Muscle of leg (tissue), 11 donors: ENCODE data around the gene SPIB. TPM values are rescaled to one million over a fixed set of nuclear protein-coding genes. Genes with fewer than 3 reads are reported as not detected.

ENCODE experiments used
- DNase-seq: peaks from one replicate; pipeline ENCODE4 v3.0.0; 2013
- H3K27ac ChIP-seq: one replicate; pipeline ENCODE4 v1.5.1; 2013; ENCODE audit warnings: mild to moderate bottlenecking, low read length, control low read depth
- H3K27me3 ChIP-seq: one replicate; pipeline ENCODE4 v1.6.1; 2013; ENCODE audit warnings: low read length; ENCODE audit not compliant: control insufficient read depth, insufficient read depth
- H3K36me3 ChIP-seq: one replicate; pipeline ENCODE4 v1.6.1; 2013; ENCODE audit warnings: low read length; ENCODE audit not compliant: control insufficient read depth, insufficient read depth
- H3K4me1 ChIP-seq: one replicate; pipeline ENCODE4 v1.6.1; 2013; ENCODE audit warnings: low read length; ENCODE audit not compliant: control insufficient read depth, insufficient read depth
- H3K4me3 ChIP-seq: one replicate; pipeline ENCODE4 v1.5.1; 2013; ENCODE audit warnings: low read length, control low read depth
- H3K9me3 ChIP-seq: replicated peaks from 2 replicates; pipeline ENCODE4 v1.6.1; 2013; ENCODE audit warnings: low read depth, low read length; ENCODE audit not compliant: control insufficient read depth
- WGBS: methylation state at CpG from one replicate; pipeline ENCODE4 v1.1.5; 2013; ENCODE audit warnings: missing lambda C conversion rate; ENCODE audit not compliant: insufficient coverage; 5-methylcytosine and 5-hydroxymethylcytosine counted together
- polyA plus RNA-seq, 8 donors: library from polyadenylated mRNA; unstranded; fragments of 120-200 nt; gene quantifications; one replicate each; pipeline versions ENCODE4 v1.2.1 to v1.2.3, GENCODE V29; 2013; ENCODE audit warnings: inconsistent platforms in 1 of 8, low replicate concordance in 1 of 8; ENCODE audit not compliant: insufficient read length in 8 of 8, insufficient read depth in 1 of 8
- total RNA-seq: library from RNA; stranded (reverse); fragments of 120-200 nt; gene quantifications from one replicate; pipeline ENCODE4 v1.2.4, GENCODE V29; 2013

The SPIB gene
- total and polyA plus RNA-seq, 9 donors = 0.04 to 0.96 (median 0.50) TPM

- Histone ChIP-seq H3K9me3 (no peaks in the 10 kb centered on the region), H3K36me3 (peaks cover 42% of the 10 kb centered on the region), H3K27me3 (no peaks in the 10 kb centered on the region), H3K27ac (no peak overlapping the region), H3K4me3 (no peak overlapping the region), H3K4me1 (no peaks in the 10 kb centered on the region)
- 94% methylated on average over 17 of the region's 17 CpGs for WGBS
- no peak for DNase-seq
These were observed 9.4 kb upstream of the SPIB start for GRCh38 chr19:50409347-50409746.

GRCh38 chr19:50410109-50410508 is 8.6 kb upstream of the SPIB start:
- DNase-seq = no peak
- Histone ChIP-seq H3K4me1 (peaks cover 3% of the 10 kb centered on the region), H3K36me3 (peaks cover 41% of the 10 kb centered on the region), H3K4me3 (no peak overlapping the region), H3K9me3 (no peaks in the 10 kb centered on the region), H3K27ac (no peak overlapping the region), H3K27me3 (no peaks in the 10 kb centered on the region)
- 80% methylated on average over 7 of the region's 10 CpGs for WGBS

GRCh38 chr19:50412419-50412818 is 6.3 kb upstream of the SPIB start:
- H3K27me3 ChIP-seq = peaks cover 4% of the 10 kb centered on the region
- no CpG with 5 or more reads among the region's 2 CpGs for WGBS
- no peak overlapping the region for H3K27ac ChIP-seq
- no peak for DNase-seq
- H3K36me3 ChIP-seq = peaks cover 25% of the 10 kb centered on the region
- no peaks in the 10 kb centered on the region for H3K9me3 ChIP-seq
- H3K4me1 ChIP-seq = peaks cover 3% of the 10 kb centered on the region
- no peak overlapping the region for H3K4me3 ChIP-seq

- WGBS = 83% methylated on average over 10 of the region's 13 CpGs
- peaks cover 3% of the 10 kb centered on the region for H3K4me1 ChIP-seq
- H3K36me3 ChIP-seq = peaks cover 25% of the 10 kb centered on the region
- no peaks in the 10 kb centered on the region for H3K9me3 ChIP-seq
- no peak for DNase-seq
- peaks cover 9% of the 10 kb centered on the region for H3K27me3 ChIP-seq
- H3K4me3 ChIP-seq = no peak overlapping the region
- H3K27ac ChIP-seq = no peak overlapping the region
These were observed 5.6 kb upstream of the SPIB start for GRCh38 chr19:50413096-50413495.

GRCh38 chr19:50413531-50413930 is 5.2 kb upstream of the SPIB start:
- Histone ChIP-seq H3K9me3 (no peaks in the 10 kb centered on the region), H3K27me3 (peaks cover 13% of the 10 kb centered on the region), H3K4me1 (peaks cover 7% of the 10 kb centered on the region), H3K36me3 (peaks cover 25% of the 10 kb centered on the region), H3K4me3 (no peak overlapping the region), H3K27ac (no peak overlapping the region)
- DNase-seq = no peak
- 93% methylated on average over 21 of the region's 21 CpGs for WGBS

GRCh38 chr19:50414864-50415660 is 3.7 kb upstream of the SPIB start:
- Histone ChIP-seq H3K9me3 (no peaks in the 10 kb centered on the region), H3K27me3 (peaks cover 28% of the 10 kb centered on the region), H3K4me3 (no peak overlapping the region), H3K27ac (no peak overlapping the region), H3K4me1 (peaks cover 14% of the 10 kb centered on the region), H3K36me3 (peaks cover 10% of the 10 kb centered on the region)
- peak; percentile 65 for DNase-seq
- WGBS = 48% methylated on average over 28 of the region's 37 CpGs

GRCh38 chr19:50415661-50416033 is 3.1 kb upstream of the SPIB start:
- 68% methylated on average over 16 of the region's 22 CpGs for WGBS
- Histone ChIP-seq H3K27me3 (peaks cover 31% of the 10 kb centered on the region), H3K27ac (no peak overlapping the region), H3K4me1 (peaks cover 14% of the 10 kb centered on the region), H3K36me3 (peaks cover 4% of the 10 kb centered on the region), H3K9me3 (no peaks in the 10 kb centered on the region), H3K4me3 (no peak overlapping the region)
- no peak for DNase-seq

- H3K9me3 ChIP-seq = no peaks in the 10 kb centered on the region
These were observed 2.4 kb upstream of the SPIB start for GRCh38 chr19:50416034-50416977.

GRCh38 chr19:50417111-50418081 is 1.3 kb upstream of the SPIB start:
- H3K36me3 ChIP-seq = no peaks in the 10 kb centered on the region
- 72% methylated on average over 23 of the region's 42 CpGs for WGBS
- H3K9me3 ChIP-seq = no peaks in the 10 kb centered on the region
- no peak overlapping the region for H3K27ac ChIP-seq
- peaks cover 32% of the 10 kb centered on the region for H3K27me3 ChIP-seq
- H3K4me1 ChIP-seq = peaks cover 14% of the 10 kb centered on the region
- H3K4me3 ChIP-seq = no peak overlapping the region
- DNase-seq = no peak

More at GRCh38 chr19:50416034-50416977, 2.4 kb upstream of the SPIB start:
- Histone ChIP-seq H3K36me3 (no peaks in the 10 kb centered on the region), H3K4me1 (peaks cover 14% of the 10 kb centered on the region), H3K27ac (no peak overlapping the region), H3K27me3 (peaks cover 32% of the 10 kb centered on the region), H3K4me3 (no peak overlapping the region)
- 86% methylated on average over 33 of the region's 35 CpGs for WGBS
- DNase-seq = no peak
